ENCODE results near the gene TPP1.

- TF ChIP-seq TAF1 (IDR thresholded peaks at IDR 0.05; ENCODE audit: low read depth, low read length) (no peak), POLR2AphosphoS5 (IDR thresholded peaks at IDR 0.05; ENCODE audit: low read depth, low read length) (no peak), POU2F2 (IDR thresholded peaks at IDR 0.05; ENCODE audit: low read depth, low read length) (no peak), POLR2A (IDR thresholded peaks at IDR 0.05; ENCODE audit: low read depth, low read length) (no peak), SPI1 (IDR thresholded peaks at IDR 0.05; ENCODE audit: low read depth, low read length) (no peak)
Observed at GRCh38 chr11:6584528-6584927, 34.7 kb downstream of the TPP1 start.

All from GM12891 (cell line).